Stimulated activated CD8-positive, alpha-beta memory T cell treated with anti-CD3 and anti-CD28 coated beads, Interleukin-2, amount 100 ng/mL, for 48 hours (primary cell): ENCODE results near the gene SLC25A45.

Experiments used
- DNase-seq, 2 donors: peaks; one replicate each; pipeline ENCODE4 v3.0.0-alpha.2; 2020; ENCODE audit warnings: low read depth in 2 of 2

Gene SLC25A45

GRCh38 chr11:65404638-65405339 lies 22.3 kb upstream of the SLC25A45 start:
- no peak for DNase-seq

- DNase-seq = no peak
Measured at GRCh38 chr11:65404210-65404609, 21.8 kb upstream of the SLC25A45 start.

DNA sequence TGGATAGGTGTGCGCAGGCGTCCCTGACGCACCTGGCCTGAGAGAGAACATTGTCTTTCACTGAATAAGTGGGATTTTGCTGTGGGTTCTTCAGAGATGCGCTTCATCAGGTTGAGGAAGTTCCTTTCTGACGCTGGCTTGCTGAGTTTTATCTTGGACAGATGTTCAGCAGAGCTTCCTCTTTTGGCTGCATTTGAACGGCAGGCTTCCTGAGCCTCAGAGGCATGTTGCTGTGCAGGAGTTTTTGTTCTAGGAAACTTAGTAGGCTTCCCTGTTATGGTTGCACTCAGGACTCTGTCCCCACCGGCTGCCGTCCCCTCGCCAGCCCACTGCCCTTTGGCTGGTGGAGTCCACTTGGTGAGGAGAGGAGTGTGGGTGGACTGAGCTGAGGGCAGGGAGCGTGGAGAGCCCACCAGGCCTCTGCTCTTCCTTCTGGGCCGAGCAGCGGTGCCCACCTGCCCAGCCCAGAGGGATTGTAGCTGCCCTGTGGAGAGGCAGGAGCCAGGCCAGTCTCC lies 21.2 kb upstream of the SLC25A45 start:
- DNase-seq = no peak

DNA sequence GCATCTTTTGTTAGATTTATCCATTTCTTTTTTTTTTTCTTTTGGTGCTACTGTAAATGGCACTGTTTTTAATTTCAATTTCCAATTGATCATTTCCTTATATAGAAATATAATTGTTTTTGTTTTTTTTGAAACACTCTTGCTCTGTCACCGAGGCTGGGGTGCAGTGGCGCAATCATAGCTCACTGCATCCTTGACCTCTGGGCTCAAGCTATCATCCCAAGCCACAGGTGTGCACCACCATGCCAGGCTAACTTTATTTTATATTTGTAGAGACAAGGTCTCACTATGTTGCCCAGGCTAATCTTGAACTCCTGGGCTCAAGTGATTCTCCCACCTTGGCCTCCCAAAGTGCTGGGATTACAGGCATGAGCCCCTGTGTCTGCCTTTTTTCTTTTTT lies 20.3 kb upstream of the SLC25A45 start:
- DNase-seq = no peak

DNA sequence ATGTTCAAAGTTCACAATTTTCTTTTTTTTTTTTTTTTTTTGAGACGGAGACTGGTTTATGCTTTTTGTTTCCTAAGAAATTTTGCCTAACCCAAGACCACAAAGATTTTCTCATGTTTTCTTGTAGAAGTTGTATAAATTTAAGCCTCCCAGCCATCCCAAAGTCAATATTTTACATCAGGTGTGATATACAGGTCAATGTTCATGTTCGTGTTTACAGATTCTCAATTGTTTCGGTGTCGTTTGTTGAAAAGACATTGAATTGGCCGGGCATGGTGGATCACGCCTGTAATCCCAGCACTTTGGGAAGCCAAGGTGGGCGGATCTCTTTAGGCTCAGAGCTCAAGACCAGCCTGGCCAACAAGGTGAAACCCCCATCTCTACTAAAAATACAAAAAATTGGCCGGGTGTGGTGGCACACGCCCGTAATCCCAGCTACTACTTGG lies 19.4 kb upstream of the SLC25A45 start:
- no peak for DNase-seq

DNA sequence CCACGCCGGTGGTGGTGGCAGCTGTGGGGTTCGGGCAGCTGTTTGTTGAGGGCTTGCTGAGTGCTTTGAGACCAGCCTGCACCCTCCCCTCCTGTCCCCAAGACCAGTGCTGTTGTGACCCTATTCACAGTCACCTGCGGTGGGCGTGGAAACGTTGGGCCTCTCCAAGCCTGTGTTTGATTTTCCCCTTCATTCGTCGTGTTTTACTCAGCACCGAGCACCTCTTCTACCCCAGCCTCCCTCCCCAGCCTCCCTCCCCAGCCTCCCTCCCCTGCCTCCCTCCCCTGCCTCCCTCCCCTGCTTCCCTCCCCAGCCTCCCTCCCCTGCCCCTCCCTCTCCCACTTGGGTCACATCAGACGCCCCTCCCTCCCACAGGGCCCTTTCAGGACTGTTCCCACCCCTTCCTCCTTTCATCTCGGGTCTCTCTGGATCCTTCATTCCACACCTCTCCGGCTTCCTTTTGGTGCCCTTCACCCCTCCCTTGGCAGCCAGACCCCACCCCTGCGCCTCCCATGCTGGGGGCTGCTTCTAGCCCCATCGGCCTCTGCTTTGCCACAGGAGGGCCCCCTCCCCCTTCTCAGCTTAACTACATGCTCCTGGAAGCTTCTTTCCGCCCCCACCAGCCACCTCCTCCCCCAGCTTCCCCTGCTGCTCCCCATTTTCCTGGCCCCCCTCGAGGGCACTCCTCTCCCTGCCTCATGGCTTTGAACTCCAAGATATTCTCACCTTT lies 18.8 kb upstream of the SLC25A45 start:
- no peak for DNase-seq

- DNase-seq = no peak
Measured at GRCh38 chr11:65400307-65401072, 18.0 kb upstream of the SLC25A45 start.

- DNase-seq = no peak
Measured at GRCh38 chr11:65399845-65400244, 17.4 kb upstream of the SLC25A45 start.

GRCh38 chr11:65399249-65399648 lies 16.8 kb upstream of the SLC25A45 start:
- no peak for DNase-seq

- no peak for DNase-seq
Measured at GRCh38 chr11:65398362-65398910, 16.0 kb upstream of the SLC25A45 start.

- DNase-seq = no peak
Measured at GRCh38 chr11:65396769-65397745, 14.6 kb upstream of the SLC25A45 start.

- DNase-seq = no peak
Measured at GRCh38 chr11:65395961-65396530, 13.6 kb upstream of the SLC25A45 start.

DNA sequence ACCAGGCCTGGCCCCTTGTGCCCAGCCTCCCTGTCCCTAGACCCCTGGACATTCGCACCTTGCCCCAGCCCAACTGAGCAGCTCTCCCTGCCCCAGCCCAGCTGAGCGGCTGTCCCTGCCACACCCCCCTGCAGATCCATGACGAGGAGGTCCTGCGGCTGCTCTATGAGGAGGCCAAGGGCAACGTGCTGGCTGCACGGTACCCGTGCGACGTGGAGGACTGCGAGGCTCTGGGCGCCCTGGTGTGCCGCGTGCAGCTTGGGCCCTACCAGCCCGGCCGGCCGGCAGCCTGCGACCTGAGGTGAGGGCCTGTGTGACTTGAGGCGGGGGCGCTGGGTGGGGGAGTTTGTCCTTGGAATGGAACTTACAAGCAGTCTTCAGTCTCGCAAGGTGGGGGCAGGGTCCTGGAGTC lies 11.7 kb upstream of the SLC25A45 start:
- no peak for DNase-seq

- no peak for DNase-seq
Measured at GRCh38 chr11:65393513-65394079, 11.2 kb upstream of the SLC25A45 start.

- DNase-seq = no peak
Measured at GRCh38 chr11:65392899-65393298, 10.5 kb upstream of the SLC25A45 start.

DNA sequence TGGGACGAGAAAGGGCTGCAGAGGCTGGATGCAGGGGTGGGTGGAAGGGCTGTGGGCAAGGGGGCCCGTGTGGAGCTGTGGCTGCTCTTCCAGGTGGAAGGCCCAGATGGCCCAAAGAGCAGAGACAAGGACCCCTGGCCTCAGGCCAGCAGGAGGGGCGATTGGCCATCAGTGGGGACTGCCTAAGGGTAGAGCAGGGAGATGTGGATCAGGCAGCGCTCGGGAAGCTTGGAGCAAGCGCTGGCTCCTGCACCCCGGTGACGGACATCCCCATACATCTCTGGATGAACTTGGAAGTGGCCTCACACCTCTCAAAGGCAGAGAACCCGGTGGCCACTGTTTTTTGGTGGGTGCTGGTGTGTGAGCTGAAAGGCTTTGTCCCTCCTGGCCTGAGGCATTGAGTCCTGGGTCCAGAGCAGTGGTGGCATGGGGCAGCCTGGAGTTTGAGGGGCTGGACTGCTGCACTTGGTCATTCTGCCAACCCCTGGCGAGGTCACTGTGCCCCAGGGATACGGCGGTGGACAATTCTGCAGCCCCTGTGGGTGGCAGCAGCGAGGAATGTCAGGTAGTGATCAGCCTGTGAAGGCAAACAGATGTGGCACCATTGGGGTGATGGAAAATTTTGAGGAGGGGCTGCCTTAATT lies 9.9 kb upstream of the SLC25A45 start:
- DNase-seq = no peak

- no peak for DNase-seq
Measured at GRCh38 chr11:65390996-65391395, 8.6 kb upstream of the SLC25A45 start.

- DNase-seq = no peak
Measured at GRCh38 chr11:65390099-65390941, 7.9 kb upstream of the SLC25A45 start.
